Measurements from ENCODE around the gene HTR5A.
"Not testable (repeated sequence)": the region's sequence is repeated elsewhere in the genome, so short reads cannot be mapped to it uniquely, and the experiment has no call there.

The HTR5A gene

DNA sequence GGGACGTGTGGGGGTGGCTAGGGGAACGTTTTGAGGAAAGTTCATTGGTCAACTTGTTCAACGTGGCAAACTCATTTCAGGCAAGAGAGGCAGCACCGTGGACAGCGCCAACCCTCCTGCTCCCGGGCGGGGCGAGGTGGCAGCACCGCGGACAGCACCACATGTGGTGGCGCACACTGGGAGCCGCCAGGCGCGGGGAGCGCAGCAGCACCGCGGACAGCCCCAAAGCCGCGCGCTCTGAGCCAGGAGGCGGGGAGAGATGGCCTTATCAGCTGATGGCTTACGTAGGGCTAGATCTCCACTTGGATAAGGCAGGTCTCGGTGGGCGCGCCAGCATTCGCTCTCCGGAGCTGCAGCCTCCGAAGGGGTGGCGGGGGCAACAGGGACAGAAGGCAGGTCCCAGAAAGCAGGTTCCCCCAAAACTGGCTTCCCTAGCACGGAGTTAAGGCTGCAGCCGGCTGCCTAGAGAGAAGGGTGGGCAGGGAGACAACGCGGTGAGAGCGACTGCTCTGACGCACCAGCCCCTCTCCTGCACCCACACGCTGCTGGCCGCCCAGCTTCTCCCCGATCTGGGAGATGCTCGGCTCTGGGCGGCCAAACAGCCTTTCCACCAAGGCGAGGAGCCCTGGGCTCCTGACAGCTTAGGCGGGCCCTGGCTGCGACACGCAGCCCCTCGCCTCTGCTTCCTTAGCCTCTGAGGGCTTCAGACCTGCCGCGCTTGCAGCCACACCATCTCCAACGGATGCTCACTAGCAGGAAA is at the start of gene HTR5A:
Gene HTR5A, plus strand, starts transcription at position 333 of the 760 bp plus-strand sequence. CDS start 576 bp downstream, outside the sequence.
- no peak for DNase-seq

DNA sequence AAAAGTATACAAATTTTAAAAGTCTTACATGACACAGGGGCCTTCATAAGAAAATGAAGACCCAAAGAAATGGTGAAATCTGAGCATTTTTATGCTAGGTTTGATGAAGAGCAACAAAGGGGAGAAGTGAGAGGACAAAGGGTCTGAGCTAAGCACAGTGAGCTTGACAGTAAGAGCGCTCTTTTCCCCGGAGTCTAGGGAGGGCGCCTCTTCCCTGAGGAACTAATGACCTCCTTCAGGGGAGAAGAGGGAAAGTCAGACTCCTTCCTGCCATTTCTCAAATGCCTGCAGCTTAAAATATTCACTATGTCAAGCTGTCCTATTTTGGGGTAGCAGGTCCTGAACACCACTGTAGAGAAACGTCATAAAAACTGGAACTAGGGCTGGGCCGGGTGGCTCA is 49.1 kb upstream of the HTR5A start:
- no peak for DNase-seq

DNA sequence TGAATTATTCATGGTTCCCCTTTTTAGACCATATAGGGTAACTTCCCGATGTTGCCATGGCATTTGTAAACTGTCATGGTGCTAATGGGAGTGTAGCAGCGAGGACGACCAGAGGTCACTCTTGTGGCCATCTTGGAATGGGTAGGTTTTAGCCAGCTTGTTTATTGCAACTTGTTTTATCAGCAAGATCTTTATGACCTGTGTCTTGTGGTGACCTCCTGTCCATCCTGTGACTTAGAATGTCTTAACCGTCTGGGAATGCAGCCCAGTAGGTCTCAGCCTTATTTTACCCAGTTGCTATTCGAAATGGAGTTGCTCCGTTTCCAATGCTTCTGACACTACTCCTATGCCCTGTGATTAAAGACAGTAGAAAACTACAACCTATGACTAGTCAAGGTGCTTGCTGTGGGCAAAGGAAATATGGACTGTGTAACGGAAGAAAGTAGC is 48.4 kb upstream of the HTR5A start:
- no peak for DNase-seq

DNA sequence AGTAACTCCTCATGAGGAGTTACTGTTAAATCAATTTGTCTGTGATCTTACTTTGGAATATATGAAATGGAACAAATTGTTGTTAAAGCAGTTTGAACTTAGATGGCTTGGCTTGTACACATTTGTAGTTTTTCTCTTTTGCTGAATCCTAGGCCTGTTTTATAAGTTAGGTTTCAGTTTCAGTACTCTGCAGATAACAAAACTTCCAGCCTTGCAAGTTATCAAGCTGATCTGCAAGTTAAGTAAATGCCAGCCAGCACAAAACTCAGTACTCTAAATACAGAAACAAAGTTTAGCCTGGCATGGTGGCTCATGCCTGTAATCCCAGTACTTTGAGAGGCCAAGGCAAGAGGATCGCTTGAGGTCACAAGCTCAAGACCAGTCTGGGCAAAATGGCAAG is 42.2 kb upstream of the HTR5A start:
- no peak for DNase-seq

DNA sequence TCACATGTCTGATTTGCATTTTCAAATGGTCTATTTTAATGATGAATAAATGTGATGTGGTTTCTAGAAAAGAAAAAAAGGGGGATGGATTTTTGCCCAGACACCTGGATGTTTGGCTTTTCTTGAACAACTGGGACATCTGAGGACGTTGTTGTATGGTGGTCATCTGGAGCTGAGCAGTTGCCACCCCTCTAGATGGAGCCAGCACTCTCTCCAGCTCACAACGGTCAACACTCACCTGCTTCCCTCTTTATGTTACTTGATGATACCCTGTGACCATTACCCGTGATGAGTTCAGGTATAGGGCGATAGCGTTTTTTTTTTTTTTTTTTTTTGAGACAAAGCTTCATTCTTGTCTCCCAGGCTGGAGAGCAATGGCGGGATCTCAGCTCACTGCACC is 37.1 kb upstream of the HTR5A start:
- DNase-seq = no peak

DNA sequence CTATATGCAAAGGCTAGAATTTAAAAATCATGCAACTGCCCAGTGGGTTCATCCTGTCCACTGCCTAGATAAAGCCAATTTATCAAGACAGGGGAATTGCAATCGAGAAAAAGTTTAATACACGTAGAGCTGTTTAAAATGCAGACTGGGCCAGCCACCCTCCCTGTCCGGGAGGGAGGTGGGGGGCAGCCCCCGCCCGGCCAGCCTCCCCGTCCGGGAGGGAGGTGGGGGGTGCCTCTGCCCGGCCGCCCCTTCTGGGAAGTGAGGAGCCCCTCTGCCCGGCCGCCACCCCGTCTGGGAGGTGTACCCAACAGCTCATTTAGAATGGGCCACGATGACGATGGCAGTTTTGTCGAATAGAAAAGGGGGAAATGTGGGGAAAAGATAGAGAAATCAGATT is 35.6 kb upstream of the HTR5A start:
- not testable (repeated sequence) for DNase-seq

DNA sequence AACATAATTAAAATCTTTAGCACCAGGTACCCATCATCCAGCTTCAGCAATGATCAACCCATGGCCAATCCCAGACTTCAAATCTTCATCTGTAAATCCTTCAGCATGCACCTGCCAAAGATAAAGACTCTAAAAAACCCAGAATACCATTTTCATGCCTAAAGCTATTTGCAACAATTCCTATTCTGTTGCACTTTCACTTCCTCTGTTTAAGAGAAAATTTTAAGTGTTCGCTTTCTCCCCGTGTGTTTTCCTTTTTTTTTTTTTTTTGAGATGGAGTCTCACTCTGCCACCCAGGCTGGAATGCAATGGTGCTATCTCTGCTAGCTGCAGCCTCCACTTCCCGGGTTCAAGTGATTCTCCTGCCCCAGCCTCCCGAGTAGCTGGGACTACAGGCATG is 31.8 kb upstream of the HTR5A start:
- DNase-seq = no peak

DNA sequence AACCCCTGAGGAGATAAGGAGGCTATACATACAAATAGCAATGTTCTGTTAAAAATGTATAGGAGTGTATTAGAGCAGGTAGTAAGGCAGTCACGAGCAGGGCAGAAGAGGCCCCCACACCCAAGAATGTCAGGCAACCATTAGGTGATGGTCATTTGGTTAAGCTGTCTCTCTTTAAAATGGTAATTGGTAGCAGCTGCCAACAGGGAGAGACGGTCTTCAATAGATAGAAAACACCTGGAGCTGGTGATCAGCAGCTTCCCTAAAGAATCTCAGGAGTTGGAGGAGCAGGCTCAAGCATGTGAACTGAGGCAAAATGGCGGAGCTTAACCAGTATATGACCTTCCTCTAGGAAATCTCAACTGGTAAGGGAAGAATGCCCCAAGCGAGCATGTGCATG is 26.4 kb upstream of the HTR5A start:
- no peak for DNase-seq

DNA sequence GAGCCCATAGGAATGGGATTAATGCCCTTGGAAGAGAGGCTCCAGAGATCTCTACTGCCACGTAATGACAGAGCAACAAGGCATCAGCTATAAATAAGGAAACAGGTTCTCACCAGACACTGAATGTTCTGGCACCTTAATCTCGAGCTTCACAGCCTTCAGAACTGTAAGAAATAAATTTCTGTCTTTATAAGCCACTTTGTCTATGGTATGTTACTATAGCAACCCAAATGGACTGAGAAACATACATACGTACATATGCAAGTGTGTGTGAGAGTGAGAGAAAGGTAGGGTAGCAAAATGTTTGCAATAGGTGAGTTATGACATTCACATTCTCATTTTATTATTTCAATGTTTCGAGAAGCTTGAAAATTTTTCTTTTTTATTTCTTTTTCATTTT is 22.1 kb upstream of the HTR5A start:
- no peak for DNase-seq

DNA sequence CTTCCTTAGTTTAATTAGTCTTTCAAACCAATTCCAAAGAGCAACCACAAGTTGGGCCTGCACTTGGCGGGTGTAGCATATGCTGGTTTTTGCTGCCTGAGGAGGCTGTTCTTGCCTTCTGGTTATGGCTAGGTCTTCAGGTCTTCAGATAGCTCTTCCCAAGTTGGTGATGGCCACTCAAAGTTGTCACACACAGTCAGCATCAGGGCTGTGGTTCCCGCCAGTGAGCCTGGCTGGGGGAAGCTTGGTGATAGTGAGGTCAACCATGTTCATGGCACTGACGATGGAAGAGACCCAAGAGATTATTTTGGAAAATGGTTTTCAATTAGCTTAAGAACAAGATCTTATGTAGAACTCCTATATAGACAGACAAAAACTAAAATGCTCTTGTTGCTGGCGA is 18.8 kb upstream of the HTR5A start:
- no peak for DNase-seq

DNA sequence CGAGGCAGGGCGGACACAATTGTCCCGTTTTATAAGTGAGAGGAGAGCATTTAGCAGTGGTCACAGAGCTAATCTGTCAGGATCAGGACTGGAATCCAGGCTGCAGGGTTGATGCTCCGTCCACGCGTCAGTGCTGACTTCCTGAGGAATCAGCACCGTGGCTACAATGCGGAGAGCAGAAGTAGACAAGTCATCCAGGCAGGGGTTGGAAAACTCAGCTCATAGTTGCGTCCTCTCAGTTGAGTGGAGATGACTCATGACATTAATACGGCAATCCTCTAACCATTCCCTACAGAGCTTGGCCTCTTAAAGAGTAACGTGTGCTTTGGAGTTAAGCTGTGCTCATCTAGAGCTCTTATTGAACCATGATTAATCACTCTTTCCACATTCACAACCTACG is 17.1 kb upstream of the HTR5A start:
- no peak for DNase-seq

DNA sequence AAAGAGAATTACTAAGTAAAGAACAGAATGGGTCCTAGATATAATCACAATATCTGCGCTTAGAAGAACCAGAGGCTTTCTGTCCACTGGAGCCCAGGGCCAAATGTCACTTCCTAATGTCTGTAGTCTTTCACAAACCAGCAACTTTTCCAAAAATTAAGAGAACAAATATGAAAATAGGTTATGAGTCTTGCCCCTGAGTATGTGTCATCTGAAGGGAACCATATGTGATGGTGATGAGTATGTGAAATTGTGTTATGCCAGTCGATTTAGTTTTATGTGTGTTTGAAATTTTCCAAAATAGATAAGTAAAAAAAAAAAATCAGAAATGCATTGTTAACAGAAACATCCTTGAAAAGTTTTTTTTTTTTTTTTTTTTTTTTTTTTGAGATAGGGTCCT is 15.4 kb upstream of the HTR5A start:
- no peak for DNase-seq

DNA sequence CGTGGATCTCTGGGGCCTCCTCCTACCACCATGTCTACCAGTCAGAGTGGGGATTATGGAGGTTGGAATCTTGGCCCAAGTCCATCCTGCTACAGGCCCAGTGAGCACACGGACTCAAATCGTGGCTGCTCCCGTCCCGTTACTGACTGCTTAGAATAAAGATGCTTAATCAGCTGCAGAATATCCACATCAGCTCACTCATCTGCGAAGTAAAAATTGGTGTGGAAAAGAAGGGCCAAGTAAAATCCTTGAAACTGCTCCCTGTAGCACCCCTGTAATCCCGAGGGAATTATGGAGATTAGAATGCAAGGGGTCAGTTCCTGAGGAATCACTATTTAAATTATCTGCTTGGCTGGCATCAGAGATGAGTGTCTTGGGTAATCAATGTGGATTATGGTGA is 13.0 kb upstream of the HTR5A start:
- no peak for DNase-seq

DNA sequence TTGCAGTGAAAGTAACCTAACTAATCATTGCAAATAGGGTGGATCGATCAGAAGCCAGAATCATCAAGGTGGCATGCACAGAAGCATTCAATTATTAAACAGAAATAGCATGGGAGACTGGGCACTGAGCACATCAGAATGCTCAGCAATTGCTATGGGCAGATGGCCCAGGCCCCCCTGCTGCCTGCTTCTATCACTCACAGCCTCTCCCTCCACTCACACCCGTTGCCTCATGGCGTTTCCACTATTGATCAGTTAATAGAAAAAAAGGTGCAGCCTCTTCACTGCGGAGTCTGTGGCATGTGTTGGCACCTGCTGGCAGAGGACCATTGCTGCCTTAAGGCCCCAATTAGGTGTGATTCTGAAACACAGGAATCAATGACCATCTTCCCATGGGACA is 11.2 kb upstream of the HTR5A start:
- no peak for DNase-seq

DNA sequence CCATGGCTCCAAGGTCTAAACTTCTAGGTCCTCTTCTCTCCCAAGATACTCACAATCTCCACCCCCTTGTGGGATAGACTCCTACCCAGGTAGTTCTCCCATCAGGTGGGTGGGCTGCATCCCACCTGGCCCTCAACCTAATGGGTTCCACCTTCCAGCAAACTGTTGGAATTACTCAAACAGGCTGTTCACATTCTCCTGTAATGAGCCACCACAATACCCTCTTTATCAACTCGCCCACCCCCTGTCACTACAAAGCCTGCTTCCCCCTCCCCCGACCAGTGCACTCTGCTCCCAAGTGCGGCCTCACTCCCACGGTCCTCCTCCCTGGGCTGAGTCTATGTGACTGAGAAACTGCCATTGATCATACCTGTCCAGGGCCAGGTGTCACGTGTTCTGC is 10.4 kb upstream of the HTR5A start:
- no peak for DNase-seq

DNA sequence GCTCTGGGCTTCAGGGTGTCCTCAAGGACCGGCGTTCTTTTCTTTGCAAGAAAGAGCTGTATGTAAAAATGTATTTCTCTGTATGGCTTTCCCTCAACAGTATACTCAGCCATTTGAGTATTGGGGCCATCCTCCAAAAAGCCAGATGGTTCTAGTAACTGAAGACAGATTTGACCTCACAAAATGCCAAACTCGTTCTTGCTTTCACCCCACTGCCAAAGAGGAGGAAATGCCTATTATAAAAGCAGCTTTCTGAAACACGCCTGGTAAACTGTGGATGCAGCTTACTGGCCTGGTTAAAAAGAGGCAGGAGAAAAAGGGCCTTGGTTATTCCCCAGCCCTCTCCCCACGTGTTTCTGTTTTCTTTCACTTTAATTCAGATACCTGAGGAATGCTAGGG is 7.7 kb upstream of the HTR5A start:
- DNase-seq = no peak

DNA sequence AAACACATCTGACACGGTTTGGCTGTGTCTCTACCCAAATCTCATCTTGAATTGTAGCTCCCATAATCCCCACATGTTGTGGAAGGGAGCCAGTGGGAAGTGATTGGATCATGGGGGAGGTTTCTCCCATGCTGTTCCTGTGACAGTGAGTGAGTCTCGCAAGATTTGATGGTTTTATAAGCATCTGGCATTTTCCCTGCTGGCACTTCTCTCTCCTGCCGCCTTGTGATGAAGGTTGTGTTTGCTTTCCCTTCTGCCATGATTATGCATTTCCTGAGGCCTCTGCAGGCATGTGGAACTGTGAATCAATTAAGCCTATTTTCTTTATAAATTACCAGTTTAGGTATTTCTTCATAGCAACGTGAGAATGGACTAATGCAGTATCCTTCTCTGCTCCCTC is 5.9 kb upstream of the HTR5A start:
- DNase-seq = no peak

DNA sequence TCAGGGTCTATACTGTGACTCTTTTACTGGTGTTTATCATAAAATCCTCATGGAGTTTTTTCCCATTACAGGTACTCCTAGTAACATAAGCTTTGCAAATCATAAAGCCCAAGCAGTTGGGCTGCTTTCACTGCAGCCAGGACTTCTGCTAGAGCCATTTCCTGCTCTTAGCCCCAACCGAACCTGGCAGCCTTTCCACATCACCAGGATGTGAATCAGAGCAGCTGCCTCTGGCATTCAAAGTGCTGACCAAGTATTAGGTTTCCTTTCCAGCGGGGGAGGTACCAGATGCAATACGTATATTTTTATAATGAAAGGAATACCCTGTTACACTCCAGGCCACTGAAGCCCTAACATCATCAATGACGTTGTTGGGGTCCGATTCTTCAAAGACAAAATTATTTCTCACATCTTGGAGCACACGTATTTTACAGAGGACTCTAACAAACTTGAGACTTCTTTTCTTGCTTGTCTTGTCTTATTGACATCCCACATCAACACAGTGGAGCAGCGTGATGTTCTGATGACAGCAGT is 3.6 kb upstream of the HTR5A start:
- DNase-seq = no peak

DNA sequence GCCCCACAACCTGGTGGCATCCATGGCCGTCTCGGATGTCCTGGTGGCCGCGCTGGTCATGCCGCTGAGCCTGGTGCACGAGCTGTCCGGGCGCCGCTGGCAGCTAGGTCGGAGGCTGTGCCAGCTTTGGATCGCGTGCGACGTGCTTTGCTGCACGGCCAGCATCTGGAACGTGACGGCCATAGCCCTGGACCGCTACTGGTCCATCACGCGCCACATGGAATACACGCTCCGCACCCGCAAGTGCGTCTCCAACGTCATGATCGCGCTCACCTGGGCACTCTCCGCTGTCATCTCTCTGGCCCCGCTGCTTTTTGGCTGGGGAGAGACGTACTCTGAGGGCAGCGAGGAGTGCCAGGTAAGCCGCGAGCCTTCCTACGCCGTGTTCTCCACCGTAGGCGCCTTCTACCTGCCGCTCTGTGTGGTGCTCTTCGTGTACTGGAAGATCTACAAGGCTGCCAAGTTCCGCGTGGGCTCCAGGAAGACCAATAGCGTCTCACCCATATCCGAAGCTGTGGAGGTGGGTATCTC is 1.1 kb downstream of the HTR5A start:
- DNase-seq = no peak

DNA sequence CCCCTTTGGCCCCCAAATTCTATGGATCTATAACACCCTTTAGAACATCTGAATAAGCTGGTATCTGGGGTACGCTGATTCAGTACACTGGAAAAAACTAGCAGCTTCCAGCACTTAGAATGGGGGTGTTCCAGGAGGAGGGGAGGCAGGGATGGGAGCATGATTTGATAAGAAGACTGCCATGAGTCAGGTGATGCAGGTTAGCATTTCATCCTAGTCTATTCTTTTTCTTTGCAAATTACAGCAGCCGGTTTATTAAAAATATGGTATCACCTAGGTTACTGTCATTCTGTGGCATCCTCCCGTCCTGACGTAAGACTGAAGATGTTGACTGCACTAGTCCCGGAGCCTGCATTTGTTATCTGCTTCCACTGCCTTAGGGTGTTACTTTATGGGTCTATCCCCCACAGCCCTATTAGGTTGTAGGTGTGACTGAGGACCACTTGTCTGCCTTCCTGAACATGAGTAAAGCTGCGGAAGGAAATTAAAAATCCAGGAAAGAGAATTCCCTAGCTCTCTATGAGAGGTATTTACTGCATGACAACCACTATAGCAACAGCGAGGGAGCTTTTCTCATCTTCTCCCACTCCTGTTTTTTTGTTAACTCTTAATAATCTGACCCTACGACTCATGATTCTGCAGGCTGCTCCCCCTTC is 1.9 kb downstream of the HTR5A start:
- no peak for DNase-seq

DNA sequence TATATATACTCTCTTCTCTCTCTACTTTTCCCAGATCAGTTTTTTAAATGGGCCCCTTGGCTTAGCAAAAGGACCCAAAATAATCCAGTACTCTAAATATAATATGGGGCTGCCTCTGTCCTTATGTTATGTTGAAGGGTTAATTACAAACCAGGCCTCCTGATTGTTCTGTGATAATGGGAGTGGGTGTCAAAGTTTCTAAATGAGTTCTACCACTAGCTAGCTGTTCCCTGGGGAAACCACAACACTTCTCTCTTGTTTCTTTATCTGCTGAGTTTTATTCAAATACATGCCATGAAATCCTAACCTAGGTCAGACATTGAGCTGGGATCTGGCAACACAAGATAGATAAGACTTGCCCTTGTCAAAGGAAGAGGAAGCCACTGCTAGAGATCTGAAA is 3.8 kb downstream of the HTR5A start:
- no peak for DNase-seq

DNA sequence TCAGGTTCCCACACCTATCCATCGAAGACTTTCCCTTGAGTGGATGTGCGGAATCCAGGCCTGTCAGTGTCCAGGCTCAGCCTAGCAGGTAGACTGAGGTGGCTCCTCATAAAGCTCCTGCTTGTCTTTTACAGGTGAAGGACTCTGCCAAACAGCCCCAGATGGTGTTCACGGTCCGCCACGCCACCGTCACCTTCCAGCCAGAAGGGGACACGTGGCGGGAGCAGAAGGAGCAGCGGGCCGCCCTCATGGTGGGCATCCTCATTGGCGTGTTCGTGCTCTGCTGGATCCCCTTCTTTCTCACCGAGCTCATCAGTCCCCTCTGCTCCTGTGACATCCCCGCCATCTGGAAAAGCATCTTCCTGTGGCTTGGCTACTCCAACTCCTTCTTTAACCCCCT is 13.9 kb downstream of the HTR5A start:
- DNase-seq = no peak

DNA sequence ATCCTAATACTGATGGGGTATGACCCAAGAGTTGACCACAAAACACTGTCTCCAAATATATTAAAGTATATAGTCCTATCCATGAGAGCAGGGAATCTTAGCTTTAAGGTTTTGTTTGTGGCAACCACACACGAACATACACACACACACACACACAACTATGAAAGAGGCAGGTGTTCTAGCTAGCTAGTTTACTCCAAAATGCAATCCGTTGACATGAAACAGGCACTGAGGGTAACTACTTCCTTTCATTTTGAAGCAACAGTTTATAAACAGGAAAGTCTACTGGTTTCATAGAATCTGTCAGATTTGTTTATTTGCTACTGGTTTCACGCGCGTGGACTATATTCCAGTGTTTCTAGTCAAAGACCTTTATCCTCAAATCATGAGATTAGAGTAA is 14.8 kb downstream of the HTR5A start:
- no peak for DNase-seq

DNA sequence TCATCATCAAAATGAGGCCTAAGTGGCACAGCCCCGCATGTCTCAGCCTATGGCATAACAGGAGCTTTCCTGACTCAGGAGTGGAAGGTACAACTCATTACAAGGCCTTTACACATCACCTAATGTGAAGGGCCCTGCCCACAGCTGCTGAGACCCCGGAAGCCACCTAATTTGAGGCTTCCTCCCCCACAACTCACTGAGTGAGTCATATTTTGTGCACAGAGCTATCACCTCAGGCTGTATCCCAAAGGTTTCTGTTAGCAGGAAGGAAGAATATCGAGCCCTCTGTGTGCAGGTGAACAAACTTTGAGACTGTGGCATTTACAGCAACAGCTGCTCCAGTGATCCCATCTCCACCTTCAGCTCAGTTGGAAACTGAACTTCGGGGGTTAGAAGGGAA is 20.6 kb downstream of the HTR5A start:
- DNase-seq = no peak
